T-helper 1 cell treated with Interleukin-12 subunit alpha and Interleukin-12 subunit beta and Interleukin-4 antibody, amounts not matched to agents 30 μg/mL and 1 μg/mL, for 36 hours (primary cell): ENCODE data around the gene CHAC1.
A peak's percentile ranks its signal among the peaks of the same experiment; 100 is the strongest.

ENCODE experiments used
- H3K27ac Mint-ChIP-seq: one replicate; pipeline ENCODE4 v1.8.0; 2021; ENCODE audit warnings: mild to moderate bottlenecking, mixed read lengths
- H3K27me3 Mint-ChIP-seq: one replicate; pipeline ENCODE4 v1.8.0; 2021; ENCODE audit warnings: low read depth, mixed read lengths
- H3K36me3 Mint-ChIP-seq: one replicate; pipeline ENCODE4 v1.8.0; 2021; ENCODE audit warnings: low read depth, mixed read lengths
- H3K4me1 Mint-ChIP-seq: one replicate; pipeline ENCODE4 v1.8.0; 2021; ENCODE audit warnings: low read depth, mixed read lengths
- H3K4me3 Mint-ChIP-seq: one replicate; pipeline ENCODE4 v1.8.0; 2021; ENCODE audit warnings: mild to moderate bottlenecking, moderate library complexity, mixed read lengths
- H3K9me3 Mint-ChIP-seq: one replicate; pipeline ENCODE4 v1.8.0; 2021; ENCODE audit warnings: mixed read lengths

The CHAC1 gene

GRCh38 chr15:40952901-40953712 is at the start of gene CHAC1:
Gene CHAC1, plus strand, starts transcription at chr15:40953471. Its CDS starts 113 bp downstream, at chr15:40953584.
- H3K4me1 Mint-ChIP-seq = peaks cover 31% of the 10 kb centered on the region
- no peaks in the 10 kb centered on the region for H3K9me3 Mint-ChIP-seq
- peaks cover 3% of the 10 kb centered on the region for H3K27me3 Mint-ChIP-seq
- peaks cover 2% of the 10 kb centered on the region for H3K36me3 Mint-ChIP-seq
- H3K27ac Mint-ChIP-seq = peak within 1 kb of the TSS; percentile 81
- peak within 1 kb of the TSS; percentile 90 for H3K4me3 Mint-ChIP-seq

GRCh38 chr15:40904552-40905201 is 48.6 kb upstream of the CHAC1 start:
- peaks cover 26% of the 10 kb centered on the region for H3K4me1 Mint-ChIP-seq
- peak overlapping the region; percentile 55 for H3K27ac Mint-ChIP-seq
- H3K27me3 Mint-ChIP-seq = no peaks in the 10 kb centered on the region
- peaks cover 22% of the 10 kb centered on the region for H3K36me3 Mint-ChIP-seq
- no peak overlapping the region for H3K4me3 Mint-ChIP-seq
- H3K9me3 Mint-ChIP-seq = no peaks in the 10 kb centered on the region

- Mint-ChIP-seq H3K27ac (no peak overlapping the region), H3K27me3 (no peaks in the 10 kb centered on the region)
Measured at GRCh38 chr15:40906091-40906990, 46.9 kb upstream of the CHAC1 start.

GRCh38 chr15:40906991-40907802 is 46.1 kb upstream of the CHAC1 start:
- Mint-ChIP-seq H3K4me1 (peaks cover 26% of the 10 kb centered on the region), H3K27me3 (no peaks in the 10 kb centered on the region), H3K36me3 (peaks cover 18% of the 10 kb centered on the region)

More at GRCh38 chr15:40906091-40906990, 46.9 kb upstream of the CHAC1 start:
- Mint-ChIP-seq H3K4me1 (peaks cover 26% of the 10 kb centered on the region), H3K36me3 (peaks cover 19% of the 10 kb centered on the region), H3K9me3 (no peaks in the 10 kb centered on the region), H3K4me3 (peak overlapping the region; percentile 50)

GRCh38 chr15:40908095-40908494 is 45.2 kb upstream of the CHAC1 start:
- H3K4me1 Mint-ChIP-seq = peaks cover 20% of the 10 kb centered on the region
- H3K9me3 Mint-ChIP-seq = no peaks in the 10 kb centered on the region
- no peak overlapping the region for H3K4me3 Mint-ChIP-seq
- H3K27me3 Mint-ChIP-seq = no peaks in the 10 kb centered on the region
- no peak overlapping the region for H3K27ac Mint-ChIP-seq
- H3K36me3 Mint-ChIP-seq = peaks cover 14% of the 10 kb centered on the region

More at GRCh38 chr15:40906991-40907802, 46.1 kb upstream of the CHAC1 start:
- no peaks in the 10 kb centered on the region for H3K9me3 Mint-ChIP-seq
- H3K4me3 Mint-ChIP-seq = peak overlapping the region; percentile 50
- peak overlapping the region; percentile 45 for H3K27ac Mint-ChIP-seq

- H3K27ac Mint-ChIP-seq = no peak overlapping the region
- H3K4me1 Mint-ChIP-seq = peaks cover 6% of the 10 kb centered on the region
- no peaks in the 10 kb centered on the region for H3K27me3 Mint-ChIP-seq
- no peak overlapping the region for H3K4me3 Mint-ChIP-seq
- no peaks in the 10 kb centered on the region for H3K9me3 Mint-ChIP-seq
- peaks cover 2% of the 10 kb centered on the region for H3K36me3 Mint-ChIP-seq
Measured at GRCh38 chr15:40909662-40910630, 43.3 kb upstream of the CHAC1 start.

GRCh38 chr15:40911141-40911540 is 42.1 kb upstream of the CHAC1 start:
- peaks cover 6% of the 10 kb centered on the region for H3K4me1 Mint-ChIP-seq
- no peaks in the 10 kb centered on the region for H3K36me3 Mint-ChIP-seq
- H3K27ac Mint-ChIP-seq = no peak overlapping the region
- no peaks in the 10 kb centered on the region for H3K9me3 Mint-ChIP-seq
- H3K27me3 Mint-ChIP-seq = no peaks in the 10 kb centered on the region
- H3K4me3 Mint-ChIP-seq = no peak overlapping the region

GRCh38 chr15:40911693-40912092 is 41.6 kb upstream of the CHAC1 start:
- no peaks in the 10 kb centered on the region for H3K9me3 Mint-ChIP-seq
- H3K27me3 Mint-ChIP-seq = no peaks in the 10 kb centered on the region
- H3K36me3 Mint-ChIP-seq = no peaks in the 10 kb centered on the region
- H3K4me3 Mint-ChIP-seq = no peak overlapping the region
- H3K27ac Mint-ChIP-seq = no peak overlapping the region
- H3K4me1 Mint-ChIP-seq = peaks cover 6% of the 10 kb centered on the region

- H3K27ac Mint-ChIP-seq = no peak overlapping the region
- no peaks in the 10 kb centered on the region for H3K9me3 Mint-ChIP-seq
- peaks cover 3% of the 10 kb centered on the region for H3K4me1 Mint-ChIP-seq
- H3K27me3 Mint-ChIP-seq = no peaks in the 10 kb centered on the region
- no peak overlapping the region for H3K4me3 Mint-ChIP-seq
- no peaks in the 10 kb centered on the region for H3K36me3 Mint-ChIP-seq
Measured at GRCh38 chr15:40912478-40912877, 40.8 kb upstream of the CHAC1 start.

- Mint-ChIP-seq H3K36me3 (no peaks in the 10 kb centered on the region), H3K27ac (no peak overlapping the region)
Measured at GRCh38 chr15:40914013-40914412, 39.3 kb upstream of the CHAC1 start.

GRCh38 chr15:40914486-40914885 is 38.8 kb upstream of the CHAC1 start:
- Mint-ChIP-seq H3K36me3 (no peaks in the 10 kb centered on the region), H3K9me3 (no peaks in the 10 kb centered on the region), H3K27me3 (no peaks in the 10 kb centered on the region), H3K4me3 (no peak overlapping the region), H3K4me1 (no peaks in the 10 kb centered on the region), H3K27ac (no peak overlapping the region)

More at GRCh38 chr15:40914013-40914412, 39.3 kb upstream of the CHAC1 start:
- Mint-ChIP-seq H3K27me3 (no peaks in the 10 kb centered on the region), H3K4me1 (no peaks in the 10 kb centered on the region), H3K9me3 (no peaks in the 10 kb centered on the region), H3K4me3 (no peak overlapping the region)

GRCh38 chr15:40915116-40915661 is 38.1 kb upstream of the CHAC1 start:
- H3K4me1 Mint-ChIP-seq = no peaks in the 10 kb centered on the region
- H3K27ac Mint-ChIP-seq = no peak overlapping the region

GRCh38 chr15:40915679-40916078 is 37.6 kb upstream of the CHAC1 start:
- Mint-ChIP-seq H3K27me3 (peaks cover 3% of the 10 kb centered on the region), H3K36me3 (no peaks in the 10 kb centered on the region), H3K9me3 (no peaks in the 10 kb centered on the region), H3K27ac (no peak overlapping the region), H3K4me3 (no peak overlapping the region), H3K4me1 (no peaks in the 10 kb centered on the region)

More at GRCh38 chr15:40915116-40915661, 38.1 kb upstream of the CHAC1 start:
- Mint-ChIP-seq H3K9me3 (no peaks in the 10 kb centered on the region), H3K27me3 (peaks cover 3% of the 10 kb centered on the region), H3K36me3 (no peaks in the 10 kb centered on the region), H3K4me3 (no peak overlapping the region)
